ENCODE data around the gene ARID1B. TPM values are rescaled to one million over a fixed set of nuclear protein-coding genes. Genes with fewer than 3 reads are reported as not detected.

ARID1B gene
- total and polyA plus RNA-seq, 2 donors (not counting 1 experiment from before 2014, with no cell fraction given), result 47.2 to 280 TPM

DNA sequence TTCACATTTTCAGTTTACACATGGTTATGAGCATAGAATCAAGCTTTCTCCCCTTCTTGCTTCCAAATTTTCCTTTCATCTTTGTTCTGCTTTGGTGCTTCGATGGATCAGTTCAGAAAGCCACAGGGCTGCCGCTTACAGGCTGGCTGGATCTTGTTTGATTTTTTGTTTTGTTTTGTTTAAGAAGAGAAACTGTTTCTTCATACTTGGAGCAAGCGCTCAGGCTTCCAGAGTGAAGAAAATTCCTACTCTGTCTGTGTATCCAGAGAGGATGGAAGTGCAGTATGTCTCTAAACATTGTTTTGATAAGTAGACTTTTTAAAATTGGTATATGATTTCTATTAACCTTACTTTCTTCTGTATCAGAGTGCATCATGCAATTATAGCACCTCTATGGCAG, 66.9 kb downstream of the ARID1B start:
- H2AFZ ChIP-seq (ENCODE audit: insufficient read depth, low read depth, low read length, poor library complexity, severe bottlenecking), result no peak overlapping the region
- intact Hi-C loops (cut with micrococcal nuclease), result loop anchor here (5.0 kb wide), 1 partner anchor 37 kb away; no protein-coding TSS in a partner anchor
- WGBS (ENCODE audit: insufficient coverage), result 100% methylated on average over 1 of the region's 3 CpGs

DNA sequence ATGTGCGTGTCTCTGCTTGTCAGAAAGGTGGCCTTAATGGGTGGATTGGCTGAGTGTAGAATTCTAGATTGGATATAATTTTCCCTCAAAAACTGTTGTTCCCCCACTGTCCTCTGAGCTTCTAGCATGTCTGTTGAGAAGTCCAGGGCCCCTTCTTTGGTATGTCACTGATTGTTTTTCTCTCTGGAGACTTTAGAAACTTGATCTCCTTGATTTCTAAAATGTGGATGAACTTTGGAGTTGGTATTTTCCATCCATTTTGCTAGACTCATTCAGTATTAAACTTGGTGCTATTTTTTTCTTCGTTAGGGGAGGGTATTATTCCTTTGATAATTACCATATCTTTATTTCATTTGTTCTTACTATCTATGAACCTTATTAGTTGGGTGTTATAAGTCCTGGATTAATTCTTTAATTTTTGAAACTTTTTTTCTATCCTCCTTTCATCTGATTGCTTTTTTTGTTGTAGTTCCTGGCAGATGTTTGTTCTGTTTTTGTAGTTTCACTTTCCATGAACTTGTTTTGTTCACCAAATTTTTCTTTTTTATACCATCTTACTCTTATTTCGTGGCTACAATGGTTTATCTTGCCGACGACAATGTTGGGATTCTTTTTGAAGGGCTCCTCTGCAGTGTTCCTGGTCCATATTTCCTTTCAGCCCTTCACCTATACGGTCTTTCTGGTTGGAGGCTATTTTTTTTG, 68.4 kb downstream of the ARID1B start:
- ChIA-PET CTCF (no interaction called here), POLR2A (no interaction called here)
- H3K27me3 ChIP-seq (replicated peaks in 1 of 4; ENCODE audit: control extremely low read depth in 1 of 4, control insufficient read depth in 3 of 4, insufficient read depth in 4 of 4, low read length in 3 of 4), result no peaks in the 10 kb centered on the region
- H3K9ac ChIP-seq (ENCODE audit: low read length), result no peak overlapping the region
- 100% methylated on average over 1 of the region's 6 CpGs for WGBS (ENCODE audit: insufficient coverage)
- no peak for TF ChIP-seq EZH2 (IDR thresholded peaks at IDR 0.05; ENCODE audit: borderline replicate concordance, insufficient read depth, low read depth, low read length, poor library complexity, severe bottlenecking)
- TF ChIP-seq, protein P1, sequence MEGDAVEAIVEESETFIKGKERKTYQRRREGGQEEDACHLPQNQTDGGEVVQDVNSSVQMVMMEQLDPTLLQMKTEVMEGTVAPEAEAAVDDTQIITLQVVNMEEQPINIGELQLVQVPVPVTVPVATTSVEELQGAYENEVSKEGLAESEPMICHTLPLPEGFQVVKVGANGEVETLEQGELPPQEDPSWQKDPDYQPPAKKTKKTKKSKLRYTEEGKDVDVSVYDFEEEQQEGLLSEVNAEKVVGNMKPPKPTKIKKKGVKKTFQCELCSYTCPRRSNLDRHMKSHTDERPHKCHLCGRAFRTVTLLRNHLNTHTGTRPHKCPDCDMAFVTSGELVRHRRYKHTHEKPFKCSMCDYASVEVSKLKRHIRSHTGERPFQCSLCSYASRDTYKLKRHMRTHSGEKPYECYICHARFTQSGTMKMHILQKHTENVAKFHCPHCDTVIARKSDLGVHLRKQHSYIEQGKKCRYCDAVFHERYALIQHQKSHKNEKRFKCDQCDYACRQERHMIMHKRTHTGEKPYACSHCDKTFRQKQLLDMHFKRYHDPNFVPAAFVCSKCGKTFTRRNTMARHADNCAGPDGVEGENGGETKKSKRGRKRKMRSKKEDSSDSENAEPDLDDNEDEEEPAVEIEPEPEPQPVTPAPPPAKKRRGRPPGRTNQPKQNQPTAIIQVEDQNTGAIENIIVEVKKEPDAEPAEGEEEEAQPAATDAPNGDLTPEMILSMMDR (IDR thresholded peaks at IDR 0.05), result no peak
- peaks cover 54% of the 10 kb centered on the region for H4K20me1 ChIP-seq (ENCODE audit: control insufficient read depth, insufficient read depth, low read length, poor library complexity, severe bottlenecking)
- H3K79me2 ChIP-seq (ENCODE audit: control insufficient read depth, insufficient read depth, low read length), result peaks cover 98% of the 10 kb centered on the region
- ATAC-seq (ENCODE audit: low read depth) (no peak), DNase-seq (no peak)
- peak overlapping the region; percentile 48 for H3K4me2 ChIP-seq (replicated peaks; ENCODE audit: low read depth, low read length, poor library complexity, severe bottlenecking)
- H3K9me3 ChIP-seq (ENCODE audit: control extremely low read depth in 1 of 3, control insufficient read depth in 2 of 3, insufficient read depth in 1 of 3, low read length in 2 of 3), result peaks cover 0 to 3% (median 0%) of the 10 kb centered on the region in 3 donors
- H3K36me3 ChIP-seq (replicated peaks in 1 of 2; ENCODE audit: control extremely low read depth in 1 of 2, control insufficient read depth in 1 of 2, extremely low read depth in 1 of 2, insufficient read depth in 2 of 2, low read length in 1 of 2), result no peaks in the 10 kb centered on the region
- Mint-ChIP-seq H3K27me3 (no peaks in the 10 kb centered on the region), H3K27ac (peak overlapping the region; percentile 47), H3K4me1 (peaks cover 89% of the 10 kb centered on the region), H3K4me3 (peak overlapping the region; percentile 42), H3K9me3 (ENCODE audit: insufficient read depth) (no peaks in the 10 kb centered on the region)
- intact Hi-C loops (cut with micrococcal nuclease), result no loop called here
- H3K27ac ChIP-seq (ENCODE audit: low read length in 2 of 2), result peak overlapping the region; percentile 23 to 43
- H2AFZ ChIP-seq (ENCODE audit: insufficient read depth, low read depth, low read length, poor library complexity, severe bottlenecking), result no peak overlapping the region
- peaks cover 64 to 74% of the 10 kb centered on the region in 2 donors for H3K4me1 ChIP-seq (ENCODE audit: control insufficient read depth in 2 of 2, insufficient read depth in 2 of 2, low read length in 2 of 2)
- no peak overlapping the region for H3K4me3 ChIP-seq (ENCODE audit: control extremely low read depth in 1 of 5, extremely low read depth in 1 of 5, insufficient read depth in 1 of 5, low read depth in 2 of 5, low read length in 4 of 5)

More for the DNA sequence above, 66.9 kb downstream of the ARID1B start:
- ChIA-PET POLR2A (no interaction called here), CTCF (no interaction called here)
- H3K9ac ChIP-seq (ENCODE audit: low read length), result no peak overlapping the region
- H3K79me2 ChIP-seq (ENCODE audit: control insufficient read depth, insufficient read depth, low read length), result peaks cover 98% of the 10 kb centered on the region
- Mint-ChIP-seq H3K27me3 (no peaks in the 10 kb centered on the region), H3K27ac (no peak overlapping the region), H3K9me3 (ENCODE audit: insufficient read depth) (no peaks in the 10 kb centered on the region), H3K4me1 (peaks cover 89% of the 10 kb centered on the region), H3K4me3 (no peak overlapping the region)
- H3K4me3 ChIP-seq (ENCODE audit: control extremely low read depth in 1 of 5, extremely low read depth in 1 of 5, insufficient read depth in 1 of 5, low read depth in 2 of 5, low read length in 4 of 5), result no peak overlapping the region
- H3K4me2 ChIP-seq (replicated peaks; ENCODE audit: low read depth, low read length, poor library complexity, severe bottlenecking), result no peak overlapping the region
- H3K36me3 ChIP-seq (replicated peaks in 1 of 2; ENCODE audit: control extremely low read depth in 1 of 2, control insufficient read depth in 1 of 2, extremely low read depth in 1 of 2, insufficient read depth in 2 of 2, low read length in 1 of 2), result no peaks in the 10 kb centered on the region
- no peak overlapping the region for H3K27ac ChIP-seq (ENCODE audit: low read length in 2 of 2)
- no peaks in the 10 kb centered on the region for H3K27me3 ChIP-seq (replicated peaks in 1 of 4; ENCODE audit: control extremely low read depth in 1 of 4, control insufficient read depth in 3 of 4, insufficient read depth in 4 of 4, low read length in 3 of 4)
- TF ChIP-seq, protein P1 (IDR thresholded peaks at IDR 0.05), result no peak
- no peak for TF ChIP-seq EZH2 (IDR thresholded peaks at IDR 0.05; ENCODE audit: borderline replicate concordance, insufficient read depth, low read depth, low read length, poor library complexity, severe bottlenecking)
- peaks cover 69 to 71% of the 10 kb centered on the region in 2 donors for H3K4me1 ChIP-seq (ENCODE audit: control insufficient read depth in 2 of 2, insufficient read depth in 2 of 2, low read length in 2 of 2)
- no peak for DNase-seq
- H4K20me1 ChIP-seq (ENCODE audit: control insufficient read depth, insufficient read depth, low read length, poor library complexity, severe bottlenecking), result peaks cover 57% of the 10 kb centered on the region
- H3K9me3 ChIP-seq (ENCODE audit: control extremely low read depth in 1 of 3, control insufficient read depth in 2 of 3, insufficient read depth in 1 of 3, low read length in 2 of 3), result peaks cover 0 to 3% (median 0%) of the 10 kb centered on the region in 3 donors
- no peak for ATAC-seq (ENCODE audit: low read depth)
